B cell (primary cell): ENCODE data around the gene CTNS. TPM values are rescaled to one million over a fixed set of nuclear protein-coding genes. Genes with fewer than 3 reads are reported as not detected.

Experiments
- ATAC-seq: fragments of 200-7000 bp; cut with Tn5 transposase; one replicate; pipeline ENCODE4 v1.10.0; 2021; ENCODE audit warnings: low read depth, mild to moderate bottlenecking, moderate number of reproducible peaks, moderate library complexity
- CTCF ChIA-PET: fragments of 350-600 bp; sonication (Branson Sonifier 250); formaldehyde crosslinking; loops from one replicate; lab custom pipeline; 2021; ENCODE audit warnings: antibody characterized with exemption, inconsistent platforms; lab: Charles Lee
- POLR2A ChIA-PET: fragments of 350-600 bp; sonication (Branson Sonifier 250); formaldehyde crosslinking; loops from one replicate; lab custom pipeline; 2021; ENCODE audit warnings: antibody characterized with exemption; lab: Charles Lee
- DNase-seq: peaks from one replicate; pipeline ENCODE4 v3.0.0; 2013
- H2AFZ ChIP-seq: 2 replicates; pipeline ENCODE4 v1.6.1; 2012; ENCODE audit warnings: mild to moderate bottlenecking, low read depth, low read length; ENCODE audit not compliant: insufficient read depth, poor library complexity, severe bottlenecking
- H3K27ac ChIP-seq, 2 donors: 1 replicate in 1 of 2; 2 replicates in 1 of 2; pipeline ENCODE4 v1.5.1; 2012 to 2013; ENCODE audit warnings: low read length in 2 of 2, mild to moderate bottlenecking in 2 of 2, moderate library complexity in 1 of 2
- H3K27me3 ChIP-seq, 4 experiments: fragments of 200-600 bp in 1 of 4; sonication (generic) in 1 of 4; replicated peaks in 1 of 4; 1 replicate in 2 of 4; 2 replicates in 2 of 4; pipeline versions ENCODE4 v1.6.1 to v1.7.0; 2013 to 2016; ENCODE audit warnings: low read length in 3 of 4, mild to moderate bottlenecking in 2 of 4, mixed read lengths in 1 of 4, moderate library complexity in 1 of 4; ENCODE audit not compliant: insufficient read depth in 4 of 4, control insufficient read depth in 3 of 4; ENCODE audit errors: control extremely low read depth in 1 of 4
- H3K36me3 ChIP-seq, 2 experiments: replicated peaks in 1 of 2; 1 replicate in 1 of 2; 2 replicates in 1 of 2; pipeline versions ENCODE4 v1.6.1 to v1.7.1; 2013; ENCODE audit warnings: low read length in 1 of 2; ENCODE audit not compliant: insufficient read depth in 2 of 2, control insufficient read depth in 1 of 2; ENCODE audit errors: control extremely low read depth in 1 of 2, extremely low read depth in 1 of 2
- H3K4me1 ChIP-seq, 2 donors: fragments of 200-600 bp in 1 of 2; sonication (generic) in 1 of 2; 1 replicate in 1 of 2; 2 replicates in 1 of 2; pipeline versions ENCODE4 v1.5.1 to v1.6.1; 2013 to 2017; ENCODE audit warnings: low read length in 2 of 2; ENCODE audit not compliant: control insufficient read depth in 2 of 2, insufficient read depth in 2 of 2
- H3K4me2 ChIP-seq: replicated peaks from 2 replicates; pipeline ENCODE3; 2012; ENCODE audit warnings: mild to moderate bottlenecking, low read depth, low read length; ENCODE audit not compliant: poor library complexity, severe bottlenecking
- H3K4me3 ChIP-seq, 5 experiments: fragments of 200-600 bp in 1 of 5; sonication (generic) in 1 of 5; 1 replicate in 3 of 5; 2 replicates in 2 of 5; pipeline versions ENCODE4 v1.5.1 to v1.7.0; 2011 to 2016; ENCODE audit warnings: low read length in 4 of 5, mild to moderate bottlenecking in 4 of 5, low read depth in 2 of 5, control low read depth in 1 of 5, moderate library complexity in 1 of 5; ENCODE audit not compliant: insufficient read depth in 1 of 5; ENCODE audit errors: control extremely low read depth in 1 of 5, extremely low read depth in 1 of 5
- H3K79me2 ChIP-seq: fragments of 200-600 bp; sonication (generic); one replicate; pipeline ENCODE4 v1.6.0; 2016; ENCODE audit warnings: low read length; ENCODE audit not compliant: control insufficient read depth, insufficient read depth
- H3K9ac ChIP-seq: fragments of 200-600 bp; sonication (generic); 2 replicates; pipeline ENCODE4 v1.6.1; 2017; ENCODE audit warnings: mild to moderate bottlenecking, low read length, moderate library complexity
- H3K9me3 ChIP-seq, 3 donors: one replicate each; pipeline versions ENCODE4 v1.6.1 to v1.7.1; 2013; ENCODE audit warnings: low read length in 2 of 3; ENCODE audit not compliant: control insufficient read depth in 2 of 3, insufficient read depth in 1 of 3; ENCODE audit errors: control extremely low read depth in 1 of 3
- H4K20me1 ChIP-seq: 2 replicates; pipeline ENCODE4 v1.6.0; 2012; ENCODE audit warnings: mild to moderate bottlenecking, low read length; ENCODE audit not compliant: insufficient read depth, control insufficient read depth, poor library complexity, severe bottlenecking
- H3K27ac Mint-ChIP-seq: one replicate; pipeline ENCODE4 v1.8.0; 2021; ENCODE audit warnings: mixed read lengths
- H3K27me3 Mint-ChIP-seq: one replicate; pipeline ENCODE4 v1.8.0; 2021; ENCODE audit warnings: mixed read lengths
- H3K4me1 Mint-ChIP-seq: one replicate; pipeline ENCODE4 v1.8.0; 2021; ENCODE audit warnings: mixed read lengths
- H3K4me3 Mint-ChIP-seq: one replicate; pipeline ENCODE4 v1.8.0; 2021; ENCODE audit warnings: mixed read lengths
- H3K9me3 Mint-ChIP-seq: one replicate; pipeline ENCODE4 v1.8.0; 2022; ENCODE audit warnings: mixed read lengths; ENCODE audit not compliant: insufficient read depth
- CTCF ChIP-seq: fragments of 200-600 bp; IDR thresholded peaks from one replicate; pipeline ENCODE4 v1.8.0; 2022; ENCODE audit warnings: antibody characterized with exemption, mild to moderate bottlenecking
- EZH2 ChIP-seq: IDR thresholded peaks from 2 replicates; pipeline ENCODE4 v1.6.1; 2012; ENCODE audit warnings: borderline replicate concordance, low read depth, mild to moderate bottlenecking, moderate library complexity, low read length; ENCODE audit not compliant: insufficient read depth, poor library complexity, severe bottlenecking
- WGBS: methylation state at CpG from one replicate; pipeline ENCODE4 v1.1.5; 2013; ENCODE audit warnings: missing lambda C conversion rate; ENCODE audit not compliant: insufficient coverage; 5-methylcytosine and 5-hydroxymethylcytosine counted together
- intact Hi-C: fragments of 100-400 bp; cut with micrococcal nuclease; formaldehyde crosslinking; loops from one replicate; pipeline ENCODE4 v1.10.0; 2022
- polyA plus RNA-seq: library from polyadenylated mRNA; depleted of rRNA; stranded (reverse); fragments of >200 nt; gene quantifications from 2 replicates; pipeline ENCODE4 v1.2.3, GENCODE V29; 2012
- total RNA-seq, 2 donors: library from RNA; stranded (reverse); fragments of 120-200 nt in 1 of 2; gene quantifications; 1 replicate in 1 of 2; 2 replicates in 1 of 2; pipeline versions ENCODE4 v1.2.3 to v1.2.4, GENCODE V29; 2013 to 2022

CTNS gene
- total and polyA plus RNA-seq, 2 donors (not counting 1 experiment from before 2014, with no cell fraction given), result 11.6 to 24.7 TPM

- Mint-ChIP-seq H3K4me3 (peak overlapping the region; percentile 24), H3K27ac (peak overlapping the region; percentile 89), H3K27me3 (no peaks in the 10 kb centered on the region), H3K9me3 (no peaks in the 10 kb centered on the region), H3K4me1 (peaks cover 44% of the 10 kb centered on the region)
- peak overlapping the region; percentile 36 to 56 for H3K27ac ChIP-seq
- H3K79me2 ChIP-seq, result peaks cover 31% of the 10 kb centered on the region
- H3K4me1 ChIP-seq, result peaks cover 19 to 50% of the 10 kb centered on the region in 2 donors
- intact Hi-C loops, result loop anchor here (2.0 kb wide), 5 partner anchors 14 to 144 kb away; partner anchors contain the start of genes EMC6, HASPIN and TAX1BP3
- ATAC-seq, result peak; percentile 73
- H2AFZ ChIP-seq, result no peak overlapping the region
- H3K9me3 ChIP-seq, result peaks cover 0 to 7% (median 0%) of the 10 kb centered on the region in 3 donors
- peaks cover 0 to 60% of the 10 kb centered on the region in 2 experiments for H3K36me3 ChIP-seq
- H3K27me3 ChIP-seq, result no peaks in the 10 kb centered on the region
- peaks cover 68% of the 10 kb centered on the region for H4K20me1 ChIP-seq
- 39% methylated on average over 4 of the region's 10 CpGs for WGBS
- TF ChIP-seq EZH2, result no peak
- TF ChIP-seq CTCF, result peak; percentile 98
- peak; percentile 89 for DNase-seq
- no peak overlapping the region for H3K4me3 ChIP-seq
- ChIA-PET CTCF (interaction anchor here (0.6 to 5.2 kb wide), 24 partner anchors 10 to 635 kb away, joined by 3 to 184 read pairs (median 6); partner anchors contain the start of genes HASPIN, NCBP3 and P2RX5), POLR2A (interaction anchor here (0.6 to 1.8 kb wide), 4 partner anchors 12 to 166 kb away, joined by 3 to 12 read pairs (median 4); partner anchors contain the start of gene TRPV3)
- H3K4me2 ChIP-seq, result peak overlapping the region; percentile 54
- no peak overlapping the region for H3K9ac ChIP-seq
Measured at GRCh38 chr17:3683054-3683511, 46.5 kb downstream of the CTNS start.

DNA sequence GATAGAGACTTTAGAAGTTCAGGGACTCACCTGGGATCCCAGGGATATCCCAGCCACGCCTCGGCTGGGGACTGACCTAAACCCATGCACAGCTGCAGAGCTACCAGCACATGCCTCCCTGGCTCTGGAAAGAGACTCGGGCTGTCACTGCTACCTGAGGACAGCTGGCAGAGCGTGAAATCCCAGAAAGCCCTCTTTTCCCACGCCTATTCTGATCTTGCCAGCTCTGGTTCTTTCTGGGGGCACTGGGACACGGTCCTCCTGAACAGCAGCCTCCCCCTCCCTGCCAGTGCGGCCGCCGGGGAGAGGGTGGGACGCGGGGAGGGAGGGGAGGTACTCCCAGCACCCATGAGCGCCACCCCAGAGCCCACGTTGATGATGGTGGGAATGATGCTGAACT lies 48.6 kb downstream of the CTNS start:
- Histone ChIP-seq H3K79me2 (peaks cover 44% of the 10 kb centered on the region), H3K27ac (peak overlapping the region; percentile 64 to 70), H4K20me1 (peaks cover 68% of the 10 kb centered on the region), H3K4me3 (no peak overlapping the region), H3K36me3 (peaks cover 0 to 60% of the 10 kb centered on the region in 2 experiments), H3K4me1 (peaks cover 40 to 71% of the 10 kb centered on the region in 2 donors), H3K27me3 (no peaks in the 10 kb centered on the region), H3K9me3 (peaks cover 0 to 7% (median 0%) of the 10 kb centered on the region in 3 donors), H2AFZ (no peak overlapping the region), H3K4me2 (peak overlapping the region; percentile 54), H3K9ac (no peak overlapping the region)
- ATAC-seq, result no peak
- Mint-ChIP-seq H3K27ac (peak overlapping the region; percentile 89), H3K4me3 (peak overlapping the region; percentile 68), H3K27me3 (no peaks in the 10 kb centered on the region), H3K4me1 (peaks cover 60% of the 10 kb centered on the region), H3K9me3 (no peaks in the 10 kb centered on the region)
- ChIA-PET CTCF (interaction anchor here (0.9 to 5.2 kb wide), 4 partner anchors 10 to 82 kb away, joined by 3 to 184 read pairs (median 13); partner anchors contain the start of gene HASPIN), POLR2A (interaction anchor here (0.6 to 1.4 kb wide), 5 partner anchors 10 to 47 kb away, joined by 3 to 8 read pairs (median 4); partner anchors contain the start of gene P2RX5)
- TF ChIP-seq EZH2 (no peak), CTCF (no peak)
- peak; percentile 68 for DNase-seq
- intact Hi-C loops, result no loop called here
- 70% methylated on average over 5 of the region's 13 CpGs for WGBS
